Activated gamma-delta T cell treated with anti-CD3 and anti-CD28 coated beads, Interleukin-2, amount 50 U/mL, for 16 hours (primary cell): ENCODE data around the gene TAF4B.
"Not testable (repeated sequence)": the region's sequence is repeated elsewhere in the genome, so short reads cannot be mapped to it uniquely, and the experiment has no call there.

Experiments used
- DNase-seq: peaks from one replicate; pipeline ENCODE4 v3.0.0-alpha.2; 2020; ENCODE audit warnings: low read depth

Gene TAF4B

GRCh38 chr18:26233208-26233607 is 7.0 kb downstream of the TAF4B start:
- DNase-seq, result no peak

GRCh38 chr18:26237363-26237762 is 11.1 kb downstream of the TAF4B start:
- DNase-seq, result not testable (repeated sequence)

- DNase-seq, result not testable (repeated sequence)
Measured at GRCh38 chr18:26238718-26239117, 12.5 kb downstream of the TAF4B start.

- DNase-seq, result not testable (repeated sequence)
Measured at GRCh38 chr18:26242392-26242791, 16.1 kb downstream of the TAF4B start.

GRCh38 chr18:26245434-26245833 is 19.2 kb downstream of the TAF4B start:
- not testable (repeated sequence) for DNase-seq

- no peak for DNase-seq
Measured at GRCh38 chr18:26252411-26252810, 26.2 kb downstream of the TAF4B start.

- DNase-seq, result not testable (repeated sequence)
Measured at GRCh38 chr18:26254808-26255207, 28.6 kb downstream of the TAF4B start.

- no peak for DNase-seq
Measured at GRCh38 chr18:26255695-26256622, 29.7 kb downstream of the TAF4B start.

GRCh38 chr18:26258711-26259110 is 32.5 kb downstream of the TAF4B start:
- no peak for DNase-seq

GRCh38 chr18:26259416-26259815 is 33.2 kb downstream of the TAF4B start:
- not testable (repeated sequence) for DNase-seq

- no peak for DNase-seq
Measured at GRCh38 chr18:26262156-26262555, 35.9 kb downstream of the TAF4B start.

- no peak for DNase-seq
Measured at GRCh38 chr18:26267357-26267930, 41.2 kb downstream of the TAF4B start.

GRCh38 chr18:26268454-26268853 is 42.2 kb downstream of the TAF4B start:
- DNase-seq, result no peak

- DNase-seq, result no peak
Measured at GRCh38 chr18:26271917-26272549, 45.8 kb downstream of the TAF4B start.

- DNase-seq, result no peak
Measured at GRCh38 chr18:26277374-26277773, 51.1 kb downstream of the TAF4B start.

- DNase-seq, result no peak
Measured at GRCh38 chr18:26279428-26279827, 53.2 kb downstream of the TAF4B start.

GRCh38 chr18:26286008-26286407 is 59.8 kb downstream of the TAF4B start:
- DNase-seq, result no peak

GRCh38 chr18:26287644-26288043 is 61.4 kb downstream of the TAF4B start:
- DNase-seq, result no peak

- no peak for DNase-seq
Measured at GRCh38 chr18:26290385-26290784, 64.1 kb downstream of the TAF4B start.

- no peak for DNase-seq
Measured at GRCh38 chr18:26293982-26294381, 67.7 kb downstream of the TAF4B start.

GRCh38 chr18:26298107-26298506 is 71.9 kb downstream of the TAF4B start:
- no peak for DNase-seq

GRCh38 chr18:26301681-26302080 is 75.4 kb downstream of the TAF4B start:
- no peak for DNase-seq

- DNase-seq, result not testable (repeated sequence)
Measured at GRCh38 chr18:26303222-26303621, 77.0 kb downstream of the TAF4B start.
